Heart left ventricle (tissue), 13 donors: ENCODE results near the gene HIBADH.

Source experiments
- POLR2A ChIP-seq, 2 donors: fragments of 450-650 bp; IDR thresholded peaks; one replicate each; pipeline ENCODE4 v1.6.1; 2017; ENCODE audit warnings: antibody characterized with exemption in 2 of 2, mild to moderate bottlenecking in 2 of 2, moderate library complexity in 2 of 2
- TF ChIP-seq, protein P1 (sequence below), 12 donors: fragments of 200-600 bp; sonication (generic) in 4 of 12; IDR thresholded peaks; one replicate each; pipeline versions ENCODE4 v1.5.0 to v1.8.0; 2018 to 2022; ENCODE audit warnings: antibody characterized with exemption in 12 of 12, mild to moderate bottlenecking in 5 of 12
- donor health status: ischemic (EF 13 %, LVEDD 7.1; RV severe dilation, severe dysfunction).
- donor health status: DM: no; HTN: yes; CAD: no.
- donor health status: DM: no; HTN: no; CAD: no.
- donor health status: ischemic (EF 25% LVEDD 6.9; RV normal size, moderate dysfunction).
- donor health status: ischemic (EF 25% LVEDD 5.7; RV mildly dilated, moderate dysfunction).
- donor health status: ischemic (EF 35%, LVEDD 5.7; RV mildly dilated, moderate dysfunction).
- donor health status: nonischemic (EF 11% LVEDD 7.7; RV severe dilation, severe dysfunction).
- donor health status: DM: yes; HTN: yes; CAD: no.
- donor health status: PGD.
- donor health status: ischemic (EF 29% LVEDD 5.4; RV normal size, mild dysfunction).
- donor health status: nonischemic (EF 23%, LVEDD 6.1; RV moderate dilation, normal function).

DNA sequence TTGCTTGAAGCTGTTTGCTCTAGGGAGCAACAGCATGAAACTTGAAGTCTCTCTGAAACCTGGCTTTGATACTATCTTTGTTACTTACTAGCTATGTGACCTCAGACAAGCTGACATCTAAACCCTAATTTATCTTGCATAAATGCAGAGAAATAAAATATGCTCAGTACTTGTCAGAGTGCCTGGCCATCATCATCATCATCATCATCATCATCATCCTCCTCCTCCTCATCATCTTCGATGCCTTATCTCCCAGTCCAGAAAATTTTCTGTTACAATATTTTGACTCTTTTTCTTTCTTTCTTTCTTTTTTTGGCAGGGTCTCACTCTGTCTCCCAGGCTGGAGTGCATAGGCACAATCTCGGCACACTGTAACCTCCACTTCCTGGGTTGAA is 42.5 kb upstream of the HIBADH start:
- no peak for TF ChIP-seq POLR2A (IDR thresholded peaks at IDR 0.05)
- TF ChIP-seq, protein P1, sequence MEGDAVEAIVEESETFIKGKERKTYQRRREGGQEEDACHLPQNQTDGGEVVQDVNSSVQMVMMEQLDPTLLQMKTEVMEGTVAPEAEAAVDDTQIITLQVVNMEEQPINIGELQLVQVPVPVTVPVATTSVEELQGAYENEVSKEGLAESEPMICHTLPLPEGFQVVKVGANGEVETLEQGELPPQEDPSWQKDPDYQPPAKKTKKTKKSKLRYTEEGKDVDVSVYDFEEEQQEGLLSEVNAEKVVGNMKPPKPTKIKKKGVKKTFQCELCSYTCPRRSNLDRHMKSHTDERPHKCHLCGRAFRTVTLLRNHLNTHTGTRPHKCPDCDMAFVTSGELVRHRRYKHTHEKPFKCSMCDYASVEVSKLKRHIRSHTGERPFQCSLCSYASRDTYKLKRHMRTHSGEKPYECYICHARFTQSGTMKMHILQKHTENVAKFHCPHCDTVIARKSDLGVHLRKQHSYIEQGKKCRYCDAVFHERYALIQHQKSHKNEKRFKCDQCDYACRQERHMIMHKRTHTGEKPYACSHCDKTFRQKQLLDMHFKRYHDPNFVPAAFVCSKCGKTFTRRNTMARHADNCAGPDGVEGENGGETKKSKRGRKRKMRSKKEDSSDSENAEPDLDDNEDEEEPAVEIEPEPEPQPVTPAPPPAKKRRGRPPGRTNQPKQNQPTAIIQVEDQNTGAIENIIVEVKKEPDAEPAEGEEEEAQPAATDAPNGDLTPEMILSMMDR (IDR thresholded peaks at IDR 0.05): no peak
